ENCODE results near the gene EPHB2.

- TF ChIP-seq CTCF (IDR thresholded peaks at IDR 0.05) (no peak), POLR2A (IDR thresholded peaks at IDR 0.05) (no peak), EP300 (IDR thresholded peaks at IDR 0.05) (no peak)
Measured at GRCh38 chr1:22774833-22775182, 64.2 kb downstream of the EPHB2 start.
